IMR-90 (cell line): ENCODE results near the gene MBOAT1. TPM values are rescaled to one million over a fixed set of nuclear protein-coding genes. Genes with fewer than 3 reads are reported as not detected.

Experiments used
- ATAC-seq: fragments of 200-7000 bp; cut with Tn5 transposase; 2 replicates; pipeline ENCODE4 v1.9.1; 2020; ENCODE audit warnings: low read depth, mild to moderate bottlenecking, moderate library complexity
- BruUV-seq: library from RNA; stranded (reverse); fragments of 400-500 nt; replicated peaks from 2 replicates; lab custom pipeline; 2021; lab: Mats Ljungman, UMichigan
- CTCF ChIA-PET: fragments of 300-600 bp; formaldehyde crosslinking; extraction: SDS; loops from one replicate; lab custom pipeline; 2021; ENCODE audit warnings: antibody characterized with exemption; lab: Yijun Ruan, JAX
- POLR2A ChIA-PET: fragments of 300-600 bp; sonication (Branson Sonifier 250); formaldehyde crosslinking; loops from one replicate; lab custom pipeline; 2022; ENCODE audit warnings: antibody characterized with exemption; ENCODE audit not compliant: unreplicated experiment; lab: Charles Lee
- DNase-seq: peaks from one replicate; pipeline ENCODE4 v3.0.0; 2013
- H2AFZ ChIP-seq: replicated peaks from 2 replicates; pipeline ENCODE3; 2013; ENCODE audit warnings: low read length, mild to moderate bottlenecking; ENCODE audit not compliant: poor library complexity
- H2AK5ac ChIP-seq: 2 replicates; pipeline ENCODE4 v1.6.1; 2013; ENCODE audit warnings: low read depth, low read length, inconsistent platforms
- H2AK9ac ChIP-seq: replicated peaks from 2 replicates; pipeline ENCODE3; 2013; ENCODE audit warnings: mild to moderate bottlenecking, low read depth, low read length, moderate library complexity; ENCODE audit not compliant: poor library complexity
- H2BK120ac ChIP-seq: 2 replicates; pipeline ENCODE4 v1.6.1; 2013; ENCODE audit warnings: low read depth, low read length, inconsistent platforms
- H2BK15ac ChIP-seq: 3 replicates; pipeline ENCODE4 v1.6.1; 2013; ENCODE audit warnings: low read depth, low read length, inconsistent platforms
- H2BK20ac ChIP-seq: 2 replicates; pipeline ENCODE4 v1.6.1; 2013; ENCODE audit warnings: low read depth, mild to moderate bottlenecking, inconsistent platforms, low read length, moderate library complexity
- H2BK5ac ChIP-seq: 2 replicates; pipeline ENCODE4 v1.6.1; 2013; ENCODE audit warnings: mild to moderate bottlenecking, low read depth, low read length, inconsistent platforms; ENCODE audit not compliant: poor library complexity, severe bottlenecking
- H3K14ac ChIP-seq: replicated peaks from 2 replicates; pipeline ENCODE4 v1.6.1; 2013; ENCODE audit warnings: low read depth, low read length, inconsistent platforms
- H3K18ac ChIP-seq: 2 replicates; pipeline ENCODE4 v1.6.1; 2013; ENCODE audit warnings: low read depth, low read length, control low read depth
- H3K23ac ChIP-seq: 2 replicates; pipeline ENCODE4 v1.6.1; 2013; ENCODE audit warnings: low read depth, low read length, inconsistent platforms
- H3K27ac ChIP-seq: 2 replicates; pipeline ENCODE4 v1.5.1; 2013; ENCODE audit warnings: mild to moderate bottlenecking, control low read depth, low read length; ENCODE audit not compliant: insufficient read depth
- H3K27me3 ChIP-seq: 2 replicates; pipeline ENCODE4 v1.6.1; 2013; ENCODE audit warnings: low read length; ENCODE audit not compliant: control insufficient read depth, insufficient read depth
- H3K36me3 ChIP-seq: 2 replicates; pipeline ENCODE4 v1.6.1; 2013; ENCODE audit warnings: low read length, mixed read lengths; ENCODE audit not compliant: control insufficient read depth, insufficient read depth
- H3K4ac ChIP-seq: 2 replicates; pipeline ENCODE4 v1.6.1; 2013; ENCODE audit warnings: low read depth, low read length, inconsistent platforms
- H3K4me1 ChIP-seq: 2 replicates; pipeline ENCODE4 v1.6.1; 2013; ENCODE audit warnings: low read length, mixed read lengths; ENCODE audit not compliant: control insufficient read depth, insufficient read depth
- H3K4me2 ChIP-seq: 2 replicates; pipeline ENCODE4 v1.6.1; 2013; ENCODE audit warnings: low read depth, mild to moderate bottlenecking, control low read depth, low read length, moderate library complexity
- H3K4me3 ChIP-seq: 2 replicates; pipeline ENCODE4 v1.5.1; 2013; ENCODE audit warnings: low read depth, mild to moderate bottlenecking, control low read depth, low read length, moderate library complexity; ENCODE audit not compliant: insufficient read depth
- H3K56ac ChIP-seq: 2 replicates; pipeline ENCODE4 v1.6.1; 2013; ENCODE audit warnings: low read length, inconsistent platforms; ENCODE audit not compliant: insufficient read depth; ENCODE audit errors: extremely low read depth
- H3K79me1 ChIP-seq, 2 experiments: 2 replicates each; pipeline ENCODE4 v1.6.1; 2013; ENCODE audit warnings: low read length in 2 of 2, inconsistent platforms in 1 of 2, low read depth in 1 of 2
- H3K9ac ChIP-seq: 2 replicates; pipeline ENCODE4 v1.6.1; 2013; ENCODE audit warnings: low read depth, low read length, control low read depth
- H3K9me1 ChIP-seq: 2 replicates; pipeline ENCODE4 v1.6.1; 2013; ENCODE audit warnings: low read length, inconsistent platforms; ENCODE audit not compliant: insufficient read depth
- H3K9me3 ChIP-seq: 2 replicates; pipeline ENCODE4 v1.6.1; 2013; ENCODE audit warnings: low read length; ENCODE audit not compliant: control insufficient read depth, insufficient read depth
- H4K20me1 ChIP-seq: 2 replicates; pipeline ENCODE4 v1.6.1; 2013; ENCODE audit warnings: low read length, inconsistent platforms; ENCODE audit not compliant: insufficient read depth
- H4K5ac ChIP-seq: 2 replicates; pipeline ENCODE4 v1.6.1; 2013; ENCODE audit warnings: mild to moderate bottlenecking, low read depth, low read length, control low read depth
- H4K8ac ChIP-seq, 2 experiments: 2 replicates each; pipeline ENCODE4 v1.6.1; 2013; ENCODE audit warnings: low read depth in 2 of 2, low read length in 2 of 2, control low read depth in 1 of 2, inconsistent platforms in 1 of 2
- H4K91ac ChIP-seq: 2 replicates; pipeline ENCODE4 v1.6.1; 2013; ENCODE audit warnings: low read depth, low read length, inconsistent platforms; ENCODE audit not compliant: insufficient read depth
- MAFK ChIP-seq: IDR thresholded peaks from 2 replicates; pipeline ENCODE4 v1.6.1; 2012; ENCODE audit warnings: low read depth, low read length, improper control_type of control experiment
- MAZ ChIP-seq: IDR thresholded peaks from 2 replicates; pipeline ENCODE4 v1.6.1; 2012; ENCODE audit warnings: low read depth, mild to moderate bottlenecking, low read length, improper control_type of control experiment, moderate library complexity, borderline replicate concordance
- MXI1 ChIP-seq: IDR thresholded peaks from 2 replicates; pipeline ENCODE4 v1.6.1; 2012; ENCODE audit warnings: low read depth, mild to moderate bottlenecking, low read length, moderate library complexity, borderline replicate concordance
- NFE2L2 ChIP-seq: fragments of 150-350 bp; IDR thresholded peaks from 2 replicates; pipeline ENCODE4 v1.6.1; 2016; ENCODE audit warnings: low read depth, mild to moderate bottlenecking, low read length
- POLR2A ChIP-seq: IDR thresholded peaks from 2 replicates; pipeline ENCODE4 v1.6.1; 2012; ENCODE audit warnings: mild to moderate bottlenecking, low read depth, low read length
- RAD21 ChIP-seq: IDR thresholded peaks from 2 replicates; pipeline ENCODE4 v1.6.1; 2012; ENCODE audit warnings: low read length, improper control_type of control experiment
- RCOR1 ChIP-seq: IDR thresholded peaks from 2 replicates; pipeline ENCODE4 v1.6.1; 2012; ENCODE audit warnings: mild to moderate bottlenecking, low read length, improper control_type of control experiment; ENCODE audit not compliant: insufficient replicate concordance
- RFX5 ChIP-seq: IDR thresholded peaks from 2 replicates; pipeline ENCODE4 v1.8.0; 2012; ENCODE audit warnings: low read depth, mild to moderate bottlenecking, low read length, moderate library complexity
- SMC3 ChIP-seq: fragments of 150-350 bp; IDR thresholded peaks from 2 replicates; pipeline ENCODE4 v1.6.1; 2016; ENCODE audit warnings: low read depth, mild to moderate bottlenecking, antibody characterized with exemption, low read length, moderate library complexity
- WGBS, 2 experiments: methylation state at CpG; one replicate each; pipeline versions ENCODE4 v1.1.5 to v1.1.7; 2013; ENCODE audit warnings: missing lambda C conversion rate in 2 of 2; ENCODE audit not compliant: insufficient read length in 1 of 2; ENCODE audit errors: extremely low coverage in 2 of 2; 5-methylcytosine and 5-hydroxymethylcytosine counted together
- dilution Hi-C: fragments of 300-500 bp; cut with HindIII; formaldehyde crosslinking; loops from one replicate; pipeline ENCODE4 v1.14.3; 2018; ENCODE audit warnings: low sequenced_read_pairs; ENCODE audit not compliant: unreplicated experiment
- in situ Hi-C: fragments of 300-500 bp; cut with MboI; formaldehyde crosslinking; loops from 3 replicates; pipeline ENCODE4 v1.14.3; 2019; ENCODE audit warnings: low sequenced_read_pairs, inconsistent platforms, mixed read lengths
- intact Hi-C: fragments of 100-400 bp; cut with micrococcal nuclease; formaldehyde crosslinking; loops from 2 replicates; pipeline ENCODE4 v1.10.0; 2022
- polyA plus RNA-seq, 3 experiments: library from polyadenylated mRNA; depleted of rRNA; stranded (reverse); fragments of >200 nt; gene quantifications; 2 replicates each; pipeline ENCODE4 v1.2.3, GENCODE V29; 2012; ENCODE audit warnings: low replicate concordance in 1 of 3
- total RNA-seq: library from RNA; depleted of rRNA; stranded (reverse); fragments of >200 nt; gene quantifications from 2 replicates; pipeline ENCODE4 v1.2.3, GENCODE V29; 2012
- TF ChIP-seq, protein P1 (sequence below): conservative IDR thresholded peaks from 2 replicates; pipeline ENCODE4 v1.5.1; 2012; ENCODE audit warnings: mild to moderate bottlenecking, low read depth, low read length, improper control_type of control experiment
- TF ChIP-seq, protein P2 (sequence below): fragments of 150-350 bp; IDR thresholded peaks from 2 replicates; pipeline ENCODE4 v1.6.1; 2016; ENCODE audit warnings: low read depth, mild to moderate bottlenecking, low read length, moderate library complexity, borderline replicate concordance
- TF ChIP-seq, protein P3 (sequence below): fragments of 150-350 bp; IDR thresholded peaks from 2 replicates; pipeline ENCODE4 v1.6.1; 2017; ENCODE audit warnings: mild to moderate bottlenecking, antibody characterized with exemption, low read length, low read depth

MBOAT1 gene
- total and polyA plus RNA-seq, 2 of the 4 experiments (the other 2 are of a cell fraction), result 1.6 to 4.7 TPM

DNA sequence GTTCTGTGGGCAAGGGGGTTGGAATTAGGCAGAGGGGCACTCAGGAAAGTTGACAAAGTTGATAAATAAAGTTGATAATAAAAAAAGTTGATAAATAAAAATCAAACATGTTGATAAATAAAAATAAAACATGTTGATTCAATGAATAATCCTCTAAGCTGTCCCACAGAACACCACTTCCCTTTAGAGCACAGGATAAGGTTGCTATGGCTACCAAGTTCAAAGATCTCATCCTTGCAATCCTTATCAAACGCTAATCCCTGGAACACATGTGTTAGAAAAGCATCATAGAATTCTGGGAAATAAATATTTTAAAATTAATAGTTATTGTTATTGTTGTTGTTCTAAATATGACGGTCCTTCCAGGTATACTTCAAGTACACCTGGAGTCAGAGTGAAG lies 33.9 kb downstream of the MBOAT1 start:
- Histone ChIP-seq H2AK9ac (no peak overlapping the region), H3K36me3 (no peaks in the 10 kb centered on the region), H2BK15ac (no peak overlapping the region), H4K91ac (no peak overlapping the region), H3K27ac (no peak overlapping the region), H3K4ac (no peak overlapping the region), H3K4me2 (no peak overlapping the region), H2BK120ac (no peak overlapping the region), H2BK20ac (no peak overlapping the region), H2AK5ac (no peak overlapping the region), H3K18ac (no peak overlapping the region), H2BK5ac (no peak overlapping the region), H3K56ac (no peak overlapping the region), H3K23ac (no peak overlapping the region), H3K4me3 (no peak overlapping the region), H3K14ac (no peak overlapping the region), H3K9ac (no peak overlapping the region), H3K27me3 (no peaks in the 10 kb centered on the region), H4K5ac (no peak overlapping the region), H2AFZ (no peak overlapping the region), H3K79me1 (no peaks in the 10 kb centered on the region; a peak in 1 of 4 replicates), H3K9me1 (no peaks in the 10 kb centered on the region), H4K8ac (no peak overlapping the region), H4K20me1 (no peaks in the 10 kb centered on the region), H3K4me1 (no peaks in the 10 kb centered on the region), H3K9me3 (no peaks in the 10 kb centered on the region)
- no peak for TF ChIP-seq MAZ
- TF ChIP-seq, protein P1, sequence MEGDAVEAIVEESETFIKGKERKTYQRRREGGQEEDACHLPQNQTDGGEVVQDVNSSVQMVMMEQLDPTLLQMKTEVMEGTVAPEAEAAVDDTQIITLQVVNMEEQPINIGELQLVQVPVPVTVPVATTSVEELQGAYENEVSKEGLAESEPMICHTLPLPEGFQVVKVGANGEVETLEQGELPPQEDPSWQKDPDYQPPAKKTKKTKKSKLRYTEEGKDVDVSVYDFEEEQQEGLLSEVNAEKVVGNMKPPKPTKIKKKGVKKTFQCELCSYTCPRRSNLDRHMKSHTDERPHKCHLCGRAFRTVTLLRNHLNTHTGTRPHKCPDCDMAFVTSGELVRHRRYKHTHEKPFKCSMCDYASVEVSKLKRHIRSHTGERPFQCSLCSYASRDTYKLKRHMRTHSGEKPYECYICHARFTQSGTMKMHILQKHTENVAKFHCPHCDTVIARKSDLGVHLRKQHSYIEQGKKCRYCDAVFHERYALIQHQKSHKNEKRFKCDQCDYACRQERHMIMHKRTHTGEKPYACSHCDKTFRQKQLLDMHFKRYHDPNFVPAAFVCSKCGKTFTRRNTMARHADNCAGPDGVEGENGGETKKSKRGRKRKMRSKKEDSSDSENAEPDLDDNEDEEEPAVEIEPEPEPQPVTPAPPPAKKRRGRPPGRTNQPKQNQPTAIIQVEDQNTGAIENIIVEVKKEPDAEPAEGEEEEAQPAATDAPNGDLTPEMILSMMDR, result no peak
- no peak for TF ChIP-seq SMC3
- no peak for TF ChIP-seq POLR2A
- TF ChIP-seq RFX5, result no peak
- TF ChIP-seq MXI1, result no peak
- TF ChIP-seq, protein P2, sequence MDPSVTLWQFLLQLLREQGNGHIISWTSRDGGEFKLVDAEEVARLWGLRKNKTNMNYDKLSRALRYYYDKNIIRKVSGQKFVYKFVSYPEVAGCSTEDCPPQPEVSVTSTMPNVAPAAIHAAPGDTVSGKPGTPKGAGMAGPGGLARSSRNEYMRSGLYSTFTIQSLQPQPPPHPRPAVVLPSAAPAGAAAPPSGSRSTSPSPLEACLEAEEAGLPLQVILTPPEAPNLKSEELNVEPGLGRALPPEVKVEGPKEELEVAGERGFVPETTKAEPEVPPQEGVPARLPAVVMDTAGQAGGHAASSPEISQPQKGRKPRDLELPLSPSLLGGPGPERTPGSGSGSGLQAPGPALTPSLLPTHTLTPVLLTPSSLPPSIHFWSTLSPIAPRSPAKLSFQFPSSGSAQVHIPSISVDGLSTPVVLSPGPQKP, result no peak
- no peak for TF ChIP-seq NFE2L2
- TF ChIP-seq, protein P3, sequence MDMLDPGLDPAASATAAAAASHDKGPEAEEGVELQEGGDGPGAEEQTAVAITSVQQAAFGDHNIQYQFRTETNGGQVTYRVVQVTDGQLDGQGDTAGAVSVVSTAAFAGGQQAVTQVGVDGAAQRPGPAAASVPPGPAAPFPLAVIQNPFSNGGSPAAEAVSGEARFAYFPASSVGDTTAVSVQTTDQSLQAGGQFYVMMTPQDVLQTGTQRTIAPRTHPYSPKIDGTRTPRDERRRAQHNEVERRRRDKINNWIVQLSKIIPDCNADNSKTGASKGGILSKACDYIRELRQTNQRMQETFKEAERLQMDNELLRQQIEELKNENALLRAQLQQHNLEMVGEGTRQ, result no peak
- TF ChIP-seq MAFK, result no peak
- no peak for TF ChIP-seq RCOR1
- no peak for TF ChIP-seq RAD21
- intact Hi-C loops (no loop called here), dilution Hi-C loops (no loop called here), in situ Hi-C loops (no loop called here)
- no peak for DNase-seq
- no CpG with 5 or more reads among the region's 2 CpGs for WGBS, 2 experiments
- no peak for ATAC-seq
- POLR2A ChIA-PET, result no interaction called here
- no TSS peak for BruUV-seq
- CTCF ChIA-PET, result interaction anchor here (0.6 kb wide), 1 partner anchor 11 kb away, joined by 3 read pairs; no protein-coding TSS in a partner anchor
